Activated CD8-positive, alpha-beta memory T cell treated with anti-CD3 and anti-CD28 coated beads, Interleukin-2, amount 10 ng/mL, durations not matched to agents 7 days and 5 days (primary cell): ENCODE measurements around the gene LUC7L2. TPM values are rescaled to one million over a fixed set of nuclear protein-coding genes. Genes with fewer than 3 reads are reported as not detected.
"Not testable (repeated sequence)": the region's sequence is repeated elsewhere in the genome, so short reads cannot be mapped to it uniquely, and the experiment has no call there.

ENCODE experiments used
- ATAC-seq: fragments of 150-1000 bp; cut with Tn5 transposase; one replicate; pipeline ENCODE4 v1.10.0; 2021; ENCODE audit warnings: moderate library complexity
- CTCF ChIA-PET: fragments of 350-600 bp; sonication (Branson Sonifier 250); formaldehyde crosslinking; loops from one replicate; lab custom pipeline; 2021; ENCODE audit warnings: antibody characterized with exemption; lab: Charles Lee
- DNase-seq: peaks from one replicate; pipeline ENCODE4 v3.0.0-alpha.2; 2020
- H3K27ac Mint-ChIP-seq: one replicate; pipeline ENCODE4 v1.8.0; 2021; ENCODE audit warnings: mild to moderate bottlenecking, mixed read lengths
- H3K27me3 Mint-ChIP-seq: one replicate; pipeline ENCODE4 v1.8.0; 2021; ENCODE audit warnings: mixed read lengths
- H3K36me3 Mint-ChIP-seq: one replicate; pipeline ENCODE4 v1.8.0; 2021; ENCODE audit warnings: mild to moderate bottlenecking, mixed read lengths
- H3K4me1 Mint-ChIP-seq: one replicate; pipeline ENCODE4 v1.8.0; 2021; ENCODE audit warnings: mixed read lengths
- H3K4me3 Mint-ChIP-seq: one replicate; pipeline ENCODE4 v1.8.0; 2021; ENCODE audit warnings: mild to moderate bottlenecking, moderate library complexity, mixed read lengths
- H3K9me3 Mint-ChIP-seq: one replicate; pipeline ENCODE4 v1.8.0; 2022; ENCODE audit warnings: low read depth, mixed read lengths
- total RNA-seq, 2 experiments: library from RNA; stranded (reverse); gene quantifications; one replicate each; pipeline ENCODE4 v1.2.3, GENCODE V29; 2021

LUC7L2 gene
- total RNA-seq, 2 experiments from 2014 or later, result 137 to 152 TPM

DNA sequence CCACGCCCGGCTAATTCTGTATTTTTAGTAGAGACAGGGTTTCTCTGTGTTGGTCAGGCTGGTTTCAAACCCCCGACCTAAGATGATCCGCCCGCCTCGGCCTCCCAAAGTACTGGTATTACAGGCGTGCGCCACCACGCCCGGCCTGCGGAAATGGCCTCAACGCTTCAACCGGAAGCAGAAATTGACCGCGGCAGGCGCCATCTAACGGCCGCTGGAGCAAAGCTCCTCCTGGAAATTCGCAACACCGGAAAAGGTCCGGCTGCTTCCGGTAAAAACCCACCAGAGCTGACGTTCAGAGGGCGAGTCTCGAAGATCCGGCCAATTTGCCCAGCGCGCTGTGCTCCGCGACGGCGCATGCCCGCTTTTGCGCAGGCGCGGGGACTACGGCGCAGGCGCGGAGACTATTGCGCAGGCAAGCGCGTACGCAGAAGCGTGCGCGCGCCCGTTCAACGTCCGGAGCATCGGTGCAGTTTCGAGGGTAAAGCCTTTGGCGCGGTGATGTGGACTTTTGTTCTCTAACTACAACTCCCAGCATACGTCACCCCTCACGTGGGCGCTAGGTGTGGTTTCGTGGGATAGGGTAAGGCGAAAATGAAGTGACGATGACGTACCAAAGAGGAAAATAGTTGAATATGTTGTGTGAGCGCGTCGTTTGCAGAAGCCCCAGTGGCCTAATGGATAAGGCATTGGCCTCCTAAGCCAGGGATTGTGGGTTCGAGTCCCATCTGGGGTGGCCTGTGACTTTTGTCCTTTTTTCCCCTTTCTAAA, 19.5 kb upstream of the LUC7L2 start:
- Mint-ChIP-seq H3K36me3 (peaks cover 12% of the 10 kb centered on the region), H3K4me3 (peak overlapping the region; percentile 91), H3K4me1 (peaks cover 21% of the 10 kb centered on the region), H3K27ac (peak overlapping the region; percentile 99), H3K27me3 (peaks cover 5% of the 10 kb centered on the region), H3K9me3 (peaks cover 3% of the 10 kb centered on the region)
- CTCF ChIA-PET, result interaction anchor here (0.8 to 1.5 kb wide), 4 partner anchors 19 to 245 kb away, joined by 3 to 6 read pairs (median 3); partner anchors contain the start of gene LUC7L2
- DNase-seq (peak; percentile 100), ATAC-seq (peak; percentile 74)

DNA sequence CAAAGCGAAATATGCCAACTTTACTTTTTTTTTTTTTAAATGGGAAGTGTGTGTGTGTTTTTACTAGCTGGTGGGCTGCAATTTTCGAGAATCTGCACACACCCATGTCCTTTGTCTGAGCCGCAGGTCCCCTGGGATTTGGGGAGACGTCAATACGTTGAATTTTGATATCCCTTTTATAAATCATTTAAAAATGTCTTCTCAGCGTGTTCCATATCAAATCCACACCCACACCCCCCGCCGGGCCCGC, 19.0 kb upstream of the LUC7L2 start:
- peaks cover 5% of the 10 kb centered on the region for H3K27me3 Mint-ChIP-seq
- ATAC-seq (no peak), DNase-seq (no peak)
- peaks cover 21% of the 10 kb centered on the region for H3K4me1 Mint-ChIP-seq
- CTCF ChIA-PET, result interaction anchor here (1.5 kb wide), 1 partner anchor 18 kb away, joined by 6 read pairs; the partner anchor contains the start of gene LUC7L2
- peaks cover 12% of the 10 kb centered on the region for H3K36me3 Mint-ChIP-seq
- H3K27ac Mint-ChIP-seq, result peak overlapping the region; percentile 99
- peak overlapping the region; percentile 91 for H3K4me3 Mint-ChIP-seq
- H3K9me3 Mint-ChIP-seq, result peaks cover 3% of the 10 kb centered on the region

DNA sequence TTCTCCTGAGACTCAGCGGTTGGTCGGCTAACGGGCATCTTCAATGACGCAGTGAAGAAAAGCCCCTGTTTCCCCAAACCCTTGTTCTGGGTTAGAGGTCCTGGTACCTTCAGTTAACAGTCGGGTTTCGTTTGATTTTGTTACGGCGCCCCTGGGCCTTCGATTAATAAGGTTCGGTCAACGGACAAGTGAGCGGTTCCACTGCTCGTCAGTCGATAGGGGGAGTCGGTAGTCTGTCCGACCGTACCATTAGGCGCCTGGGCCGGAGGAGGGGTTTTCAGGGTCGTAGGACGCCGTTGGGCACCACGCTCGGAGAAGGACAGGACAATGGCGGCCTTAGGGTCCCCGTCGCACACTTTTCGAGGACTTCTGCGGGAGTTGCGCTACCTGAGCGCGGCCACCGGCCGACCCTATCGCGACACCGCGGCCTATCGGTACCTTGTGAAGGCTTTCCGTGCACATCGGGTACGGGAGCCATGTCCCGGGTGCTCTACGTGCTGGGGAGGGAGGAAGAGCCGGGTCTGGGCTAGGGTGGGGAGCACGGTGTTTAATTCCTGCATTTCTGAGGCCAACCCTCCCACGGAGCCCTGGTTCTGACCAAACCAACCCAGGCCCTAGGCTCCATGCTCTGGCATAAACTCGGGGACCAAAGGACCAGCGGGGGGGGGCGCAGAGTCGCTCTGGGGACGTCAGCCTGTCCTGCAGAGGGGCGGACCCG, 18.5 kb upstream of the LUC7L2 start, which contains the start of gene FMC1:
TSS of gene FMC1 (plus strand) at position 280 of the 718 bp plus-strand sequence. CDS start at position 328, 48 bp downstream.
- Mint-ChIP-seq H3K4me1 (peaks cover 21% of the 10 kb centered on the region), H3K27ac (peak within 1 kb of the TSS; percentile 99), H3K4me3 (peak within 1 kb of the TSS; percentile 91), H3K27me3 (peaks cover 5% of the 10 kb centered on the region), H3K9me3 (peaks cover 3% of the 10 kb centered on the region), H3K36me3 (peaks cover 13% of the 10 kb centered on the region)
- CTCF ChIA-PET, result interaction anchor here (1.5 kb wide), 1 partner anchor 18 kb away, joined by 6 read pairs; the partner anchor contains the start of gene LUC7L2
- ATAC-seq (peak; percentile 71), DNase-seq (peak; percentile 94)

DNA sequence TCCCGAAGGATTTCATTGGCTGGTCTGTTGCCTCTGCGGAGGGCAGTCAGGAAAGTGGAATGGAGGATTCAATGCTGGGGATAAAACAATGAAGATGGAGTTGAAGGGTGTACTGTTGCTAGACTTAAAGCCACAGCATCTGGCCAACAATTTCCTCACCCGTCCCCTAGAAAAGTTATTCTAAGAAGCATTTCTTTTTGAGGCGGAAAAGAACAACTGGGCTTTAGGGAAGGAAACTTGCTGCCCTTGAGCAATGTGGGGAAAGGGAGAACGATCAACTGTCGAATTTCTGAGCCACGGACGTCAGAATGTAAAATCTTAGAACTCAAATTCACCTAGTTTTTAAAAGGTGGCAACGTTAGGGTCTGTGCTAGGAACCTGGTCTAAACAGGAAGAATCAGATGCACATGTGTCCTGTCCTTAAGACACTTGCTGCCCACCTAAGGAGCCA, 17.9 kb upstream of the LUC7L2 start:
- ATAC-seq (no peak), DNase-seq (no peak)
- H3K36me3 Mint-ChIP-seq, result peaks cover 17% of the 10 kb centered on the region
- H3K4me3 Mint-ChIP-seq, result peak overlapping the region; percentile 91
- H3K27me3 Mint-ChIP-seq, result peaks cover 5% of the 10 kb centered on the region
- CTCF ChIA-PET, result interaction anchor here (1.1 kb wide), 1 partner anchor 14 kb away, joined by 3 read pairs; no protein-coding TSS in a partner anchor
- peaks cover 3% of the 10 kb centered on the region for H3K9me3 Mint-ChIP-seq
- peaks cover 21% of the 10 kb centered on the region for H3K4me1 Mint-ChIP-seq
- H3K27ac Mint-ChIP-seq, result peak overlapping the region; percentile 99

DNA sequence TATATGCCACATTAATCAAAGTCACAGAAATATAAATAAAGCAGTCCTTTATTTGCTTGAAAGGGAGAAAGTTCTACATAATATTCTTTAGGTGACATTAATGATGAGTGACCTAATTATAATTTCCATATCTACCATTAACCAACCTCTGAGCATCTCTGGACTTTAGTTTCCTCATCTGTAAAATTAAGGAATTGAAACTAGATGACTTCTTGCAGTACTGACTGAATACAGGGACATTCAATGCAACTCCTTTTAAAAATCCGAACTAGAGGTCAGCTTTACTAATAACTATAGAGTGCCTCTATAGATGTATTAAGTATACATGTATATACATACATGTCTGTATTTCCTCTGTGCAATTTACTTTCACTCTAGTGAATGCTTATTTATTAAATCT, 14.7 kb upstream of the LUC7L2 start:
- no peak overlapping the region for H3K4me3 Mint-ChIP-seq

DNA sequence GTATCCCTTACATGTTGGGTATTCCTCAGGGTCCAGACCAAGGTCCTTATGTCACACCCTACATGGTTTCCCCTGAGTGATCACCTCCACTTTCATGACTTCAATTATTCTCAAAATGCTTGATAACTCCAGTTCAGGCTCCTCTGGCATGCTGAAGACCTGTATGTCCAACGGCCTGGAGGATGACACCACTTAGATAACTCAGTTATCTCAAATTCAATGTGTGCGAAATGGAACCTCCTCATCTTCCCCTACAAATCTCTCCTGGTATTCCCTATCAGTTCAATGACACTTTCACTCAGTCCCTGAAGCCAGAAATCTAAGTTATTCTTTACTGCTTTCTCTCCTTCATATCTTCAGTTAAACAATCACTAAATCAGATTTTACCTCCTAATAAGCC, 8.7 kb upstream of the LUC7L2 start:
- H3K9me3 Mint-ChIP-seq, result no peaks in the 10 kb centered on the region
- no peak for ATAC-seq
- no peak overlapping the region for H3K27ac Mint-ChIP-seq
- CTCF ChIA-PET, result no interaction called here
- H3K4me1 Mint-ChIP-seq, result peaks cover 6% of the 10 kb centered on the region
- no peaks in the 10 kb centered on the region for H3K27me3 Mint-ChIP-seq
- H3K36me3 Mint-ChIP-seq, result peaks cover 27% of the 10 kb centered on the region
- H3K4me3 Mint-ChIP-seq, result no peak overlapping the region
- DNase-seq, result no peak

More for the DNA sequence above, 14.7 kb upstream of the LUC7L2 start:
- ATAC-seq (no peak), DNase-seq (no peak)
- H3K36me3 Mint-ChIP-seq, result peaks cover 19% of the 10 kb centered on the region
- no peak overlapping the region for H3K27ac Mint-ChIP-seq
- peaks cover 5% of the 10 kb centered on the region for H3K27me3 Mint-ChIP-seq
- no peaks in the 10 kb centered on the region for H3K9me3 Mint-ChIP-seq
- CTCF ChIA-PET, result no interaction called here
- H3K4me1 Mint-ChIP-seq, result peaks cover 16% of the 10 kb centered on the region

DNA sequence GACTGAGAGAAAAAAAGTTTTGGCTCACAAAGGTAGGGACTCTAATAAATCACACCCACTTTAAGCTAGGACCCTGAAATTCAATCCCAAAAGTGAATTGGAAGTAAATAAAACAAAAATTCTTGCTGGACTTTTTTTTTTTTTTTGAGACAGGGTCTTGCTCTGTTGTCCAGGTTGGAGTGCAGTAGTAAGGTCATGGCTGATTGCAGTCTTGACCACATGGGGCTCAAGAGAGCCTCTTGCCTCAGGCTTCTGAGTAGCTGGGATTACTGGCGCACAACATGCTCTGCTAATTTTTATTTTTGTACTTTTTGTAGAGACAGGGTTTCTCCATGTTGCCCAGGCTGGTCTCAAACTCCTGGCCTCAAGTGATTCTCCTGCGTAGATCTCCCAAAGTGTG, 5.0 kb upstream of the LUC7L2 start:
- Mint-ChIP-seq H3K36me3 (peaks cover 19% of the 10 kb centered on the region), H3K9me3 (no peaks in the 10 kb centered on the region), H3K27me3 (no peaks in the 10 kb centered on the region), H3K4me3 (no peak overlapping the region), H3K4me1 (peaks cover 24% of the 10 kb centered on the region), H3K27ac (no peak overlapping the region)
- CTCF ChIA-PET, result interaction anchor here (1.5 to 1.6 kb wide), 2 partner anchors 11 to 38 kb away, joined by 3 to 4 read pairs; no protein-coding TSS in a partner anchor
- DNase-seq (no peak), ATAC-seq (no peak)

DNA sequence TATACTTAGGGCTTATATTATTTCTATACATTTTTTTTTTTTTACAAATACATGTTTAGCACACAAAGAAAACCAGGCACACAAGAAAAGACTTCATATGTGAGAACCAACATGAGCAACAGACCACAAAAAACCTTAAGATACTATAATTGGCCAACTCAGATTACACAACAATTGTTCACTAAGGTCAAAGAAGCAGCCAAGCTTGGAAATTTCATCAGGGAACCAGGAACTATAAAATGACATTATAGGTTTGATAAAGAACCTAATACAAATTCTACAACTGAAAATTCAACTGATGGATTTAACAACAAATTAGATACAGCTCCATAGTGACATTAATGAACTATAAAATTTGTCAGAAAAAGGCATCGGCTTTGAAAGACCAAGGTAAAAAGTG, 4.4 kb upstream of the LUC7L2 start:
- no peak overlapping the region for H3K4me3 Mint-ChIP-seq
- CTCF ChIA-PET, result interaction anchor here (0.7 to 1.6 kb wide), 3 partner anchors 12 to 57 kb away, joined by 3 to 4 read pairs (median 3); no protein-coding TSS in a partner anchor
- no peak overlapping the region for H3K27ac Mint-ChIP-seq
- H3K9me3 Mint-ChIP-seq, result no peaks in the 10 kb centered on the region
- H3K36me3 Mint-ChIP-seq, result peaks cover 16% of the 10 kb centered on the region
- ATAC-seq (no peak), DNase-seq (no peak)
- H3K27me3 Mint-ChIP-seq, result no peaks in the 10 kb centered on the region
- H3K4me1 Mint-ChIP-seq, result peaks cover 24% of the 10 kb centered on the region

DNA sequence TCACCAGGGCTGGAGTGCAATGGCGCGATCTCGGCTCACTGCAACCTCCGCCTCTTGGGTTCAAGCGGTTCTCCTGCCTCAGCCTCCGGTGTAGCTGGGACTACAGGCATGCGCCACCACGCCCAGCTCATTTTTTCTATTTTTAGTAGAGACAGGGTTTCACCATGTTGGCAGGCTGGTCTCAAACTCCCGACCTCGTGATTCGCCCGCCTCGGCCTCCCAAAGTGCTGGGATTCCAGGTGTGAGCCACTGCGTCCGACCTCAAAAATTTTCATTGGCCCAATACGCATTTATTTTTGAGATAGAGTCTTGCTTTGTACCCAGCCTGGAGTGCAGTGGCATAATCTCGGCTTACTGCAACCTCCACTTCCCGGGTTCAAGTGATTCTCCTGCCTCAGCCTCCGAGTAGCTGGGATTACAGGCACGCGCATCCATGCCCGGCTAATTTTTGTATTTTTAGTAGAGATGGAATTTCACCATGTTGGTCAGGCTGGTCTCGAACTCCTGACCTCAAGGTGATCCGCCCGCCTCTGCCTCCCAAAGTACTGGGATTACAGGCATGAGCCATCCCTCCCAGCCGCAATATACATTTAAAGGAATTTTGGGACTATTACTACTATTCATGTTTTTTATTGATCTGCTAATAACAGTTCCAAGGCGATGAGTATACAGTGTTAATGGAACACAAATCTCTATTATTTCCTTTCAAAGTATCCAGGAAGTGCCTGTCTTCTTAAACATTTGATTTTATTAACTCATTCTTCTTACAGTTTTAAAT, 1.8 kb upstream of the LUC7L2 start:
- H3K9me3 Mint-ChIP-seq, H3K27me3 Mint-ChIP-seq, CTCF ChIA-PET, DNase-seq, ATAC-seq: not testable (repeated sequence)
- Mint-ChIP-seq H3K27ac (peak overlapping the region; percentile 100), H3K4me3 (peak overlapping the region; percentile 95), H3K36me3 (peaks cover 18% of the 10 kb centered on the region), H3K4me1 (peaks cover 38% of the 10 kb centered on the region)

DNA sequence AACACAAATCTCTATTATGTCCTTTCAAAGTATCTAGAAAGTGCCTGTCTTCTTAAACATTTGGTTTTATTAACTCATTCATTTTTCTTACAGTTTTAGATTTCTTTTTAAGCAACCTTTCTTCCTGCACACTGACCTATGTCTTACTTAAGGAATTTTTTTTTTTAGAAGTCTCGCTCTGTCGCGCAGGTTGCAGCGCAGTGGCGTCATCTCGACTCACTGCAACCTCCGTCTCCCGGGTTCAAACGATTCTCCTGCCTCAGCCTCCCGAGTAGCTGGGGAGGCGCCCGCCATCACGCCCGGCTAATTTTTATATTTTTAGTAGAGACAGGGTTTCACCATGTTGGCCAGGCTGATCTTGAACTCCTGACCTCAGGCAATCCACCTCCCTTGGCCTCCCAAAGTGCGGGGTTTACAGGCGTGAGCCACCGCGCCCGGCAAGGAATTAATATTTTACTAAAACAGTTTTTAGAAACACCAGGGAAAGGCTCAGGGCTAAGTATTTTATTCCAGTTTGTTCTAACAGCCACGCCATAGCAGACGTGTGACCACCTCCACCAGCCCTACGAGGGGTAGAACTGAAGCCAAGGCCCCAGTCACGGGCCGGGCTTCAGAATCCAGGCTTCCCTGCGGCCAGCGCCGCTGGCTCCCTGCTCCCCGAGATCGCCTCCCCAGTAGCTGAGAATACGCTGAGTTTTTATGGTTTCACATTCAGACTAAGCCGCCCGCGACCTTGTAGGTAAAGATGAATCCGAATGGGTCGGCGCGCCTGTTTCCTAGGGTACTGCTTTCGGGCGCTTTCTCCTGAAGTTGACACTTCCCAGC, 941 bp upstream of the LUC7L2 start:
- Mint-ChIP-seq H3K4me1 (peaks cover 44% of the 10 kb centered on the region), H3K27ac (peak overlapping the region; percentile 100), H3K27me3 (no peaks in the 10 kb centered on the region), H3K36me3 (peaks cover 23% of the 10 kb centered on the region), H3K4me3 (peak overlapping the region; percentile 95), H3K9me3 (no peaks in the 10 kb centered on the region)
- ATAC-seq, result peak; percentile 9
- peak; percentile 74 for DNase-seq
- CTCF ChIA-PET, result interaction anchor here (1.3 to 1.4 kb wide), 2 partner anchors 18 to 22 kb away, joined by 4 to 6 read pairs; no protein-coding TSS in a partner anchor

DNA sequence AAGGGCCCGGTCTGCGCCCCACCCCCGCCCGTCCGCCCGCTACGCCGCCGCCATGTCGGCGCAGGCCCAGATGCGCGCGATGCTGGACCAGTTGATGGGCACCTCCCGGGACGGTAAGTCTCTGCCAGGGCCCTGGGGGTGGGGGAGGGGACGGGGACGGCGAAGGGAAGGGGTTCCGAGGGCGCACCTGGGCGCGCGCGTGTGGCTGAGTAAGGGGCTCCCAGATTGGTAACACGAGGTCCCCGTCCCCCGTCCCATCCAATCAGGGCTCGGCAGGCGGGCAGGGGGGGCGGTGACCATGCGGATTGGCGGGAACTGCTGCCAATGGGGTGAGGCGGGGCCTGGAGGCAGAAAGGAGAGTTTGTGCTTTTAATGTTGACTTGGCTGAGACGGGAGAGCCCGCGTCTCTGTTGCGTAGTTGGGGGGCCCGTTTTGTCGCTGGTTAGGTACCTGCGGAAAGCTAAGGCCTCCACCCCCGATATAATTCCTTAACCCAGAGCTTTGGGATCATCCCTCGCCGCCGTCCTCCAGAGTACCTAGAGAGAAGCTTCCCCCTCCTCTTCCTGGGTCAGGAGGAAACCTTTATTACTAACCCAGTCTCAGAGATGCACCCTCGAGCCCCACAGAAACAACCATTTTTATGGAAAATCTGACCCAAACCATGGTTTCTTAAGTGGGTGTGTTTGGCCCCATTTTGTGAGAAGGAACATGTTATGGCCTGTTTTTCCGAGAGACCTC, 685 bp downstream of the LUC7L2 start:
- Mint-ChIP-seq H3K9me3 (no peaks in the 10 kb centered on the region), H3K36me3 (peaks cover 28% of the 10 kb centered on the region), H3K4me3 (peak overlapping the region; percentile 95), H3K4me1 (peaks cover 51% of the 10 kb centered on the region), H3K27me3 (no peaks in the 10 kb centered on the region), H3K27ac (peak overlapping the region; percentile 100)
- ATAC-seq (peak; percentile 81), DNase-seq (peak; percentile 99)
- CTCF ChIA-PET, result interaction anchor here (0.9 kb wide), 1 partner anchor 18 kb away, joined by 3 read pairs; no protein-coding TSS in a partner anchor

DNA sequence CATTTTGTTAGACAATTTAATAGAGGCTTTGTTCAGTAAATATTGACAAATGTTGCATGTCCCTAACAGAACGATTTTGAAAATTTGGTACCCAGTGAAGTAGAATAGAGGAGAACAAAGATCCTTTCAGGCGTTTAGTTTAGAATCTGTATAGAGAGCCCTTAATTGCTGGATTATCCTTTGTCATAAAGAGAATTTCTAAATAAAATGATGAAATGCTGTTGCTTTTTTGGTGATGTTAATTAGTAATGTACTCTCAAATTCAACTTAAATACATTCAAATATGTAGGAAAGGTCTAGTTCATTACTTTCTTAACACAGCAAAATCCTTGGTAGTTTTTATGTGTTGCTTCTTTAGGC, 1.2 kb downstream of the LUC7L2 start:
- Mint-ChIP-seq H3K27me3 (no peaks in the 10 kb centered on the region), H3K9me3 (no peaks in the 10 kb centered on the region), H3K27ac (peak overlapping the region; percentile 100), H3K4me3 (peak overlapping the region; percentile 95), H3K4me1 (peaks cover 52% of the 10 kb centered on the region), H3K36me3 (peaks cover 29% of the 10 kb centered on the region)
- CTCF ChIA-PET, result no interaction called here
- no peak for DNase-seq
- ATAC-seq, result no peak
